Astrocyte (in vitro differentiated cells and primary cell): Measurements from ENCODE around the gene COL18A1. TPM values are rescaled to one million over a fixed set of nuclear protein-coding genes. Genes with fewer than 3 reads are reported as not detected.

Experiments used
- DNase-seq: peaks from one replicate; pipeline ENCODE4 v3.0.0-alpha.2; 2010; ENCODE audit warnings: low read depth
- FAIRE-seq: peaks from 2 replicates; lab custom pipeline; 2011; peaks lifted over from hg19 to GRCh38; lab: Jason Lieb, UNC
- H2AFZ ChIP-seq: 2 replicates; pipeline ENCODE4 v1.6.0; 2012; ENCODE audit warnings: low read depth, low read length, inconsistent platforms
- H3K27ac ChIP-seq: 2 replicates; pipeline ENCODE4 v1.5.1; 2011; ENCODE audit warnings: low read depth, low read length, inconsistent platforms
- H3K27me3 ChIP-seq: 2 replicates; pipeline ENCODE4 v1.6.0; 2011; ENCODE audit warnings: low read length, inconsistent platforms; ENCODE audit not compliant: insufficient read depth
- H3K36me3 ChIP-seq: 2 replicates; pipeline ENCODE4 v1.5.1; 2011; ENCODE audit warnings: low read length, inconsistent platforms; ENCODE audit not compliant: insufficient read depth
- H3K4me1 ChIP-seq: 2 replicates; pipeline ENCODE4 v1.5.1; 2011; ENCODE audit warnings: low read length, inconsistent platforms; ENCODE audit not compliant: insufficient read depth
- H3K4me2 ChIP-seq: 2 replicates; pipeline ENCODE4 v1.6.0; 2012; ENCODE audit warnings: low read length, inconsistent platforms
- H3K4me3 ChIP-seq: 2 replicates; pipeline ENCODE4 v1.5.1; 2011; ENCODE audit warnings: low read depth, mild to moderate bottlenecking, low read length, inconsistent platforms; ENCODE audit not compliant: insufficient read depth
- H3K79me2 ChIP-seq: 2 replicates; pipeline ENCODE4 v1.6.0; 2012; ENCODE audit warnings: mild to moderate bottlenecking, low read length, inconsistent platforms; ENCODE audit not compliant: insufficient read depth
- H3K9ac ChIP-seq: 2 replicates; pipeline ENCODE4 v1.6.0; 2012; ENCODE audit warnings: mild to moderate bottlenecking, low read length, inconsistent platforms
- H3K9me3 ChIP-seq: 2 replicates; pipeline ENCODE4 v1.5.1; 2012; ENCODE audit warnings: low read depth, mild to moderate bottlenecking, low read length, inconsistent platforms; ENCODE audit not compliant: insufficient read depth
- H4K20me1 ChIP-seq: 2 replicates; pipeline ENCODE4 v1.6.0; 2012; ENCODE audit warnings: low read length, inconsistent platforms; ENCODE audit not compliant: insufficient read depth
- H3K27ac Mint-ChIP-seq: one replicate; pipeline ENCODE4 v1.8.0; 2021; ENCODE audit warnings: mild to moderate bottlenecking, mixed read lengths; ENCODE audit not compliant: unreplicated experiment
- H3K27me3 Mint-ChIP-seq: one replicate; pipeline ENCODE4 v1.8.0; 2021; ENCODE audit warnings: low read depth, mixed read lengths; ENCODE audit not compliant: unreplicated experiment
- H3K36me3 Mint-ChIP-seq: one replicate; pipeline ENCODE4 v1.8.0; 2021; ENCODE audit warnings: low read depth, mixed read lengths; ENCODE audit not compliant: unreplicated experiment
- H3K4me1 Mint-ChIP-seq: one replicate; pipeline ENCODE4 v1.8.0; 2021; ENCODE audit warnings: low read depth, mixed read lengths; ENCODE audit not compliant: unreplicated experiment
- H3K4me3 Mint-ChIP-seq: one replicate; pipeline ENCODE4 v1.8.0; 2021; ENCODE audit warnings: mild to moderate bottlenecking, moderate library complexity, mixed read lengths; ENCODE audit not compliant: unreplicated experiment
- H3K9me3 Mint-ChIP-seq: one replicate; pipeline ENCODE4 v1.8.0; 2021; ENCODE audit warnings: mild to moderate bottlenecking, mixed read lengths; ENCODE audit not compliant: unreplicated experiment
- EZH2 ChIP-seq: IDR thresholded peaks from 2 replicates; pipeline ENCODE4 v1.6.1; 2012; ENCODE audit warnings: mild to moderate bottlenecking, low read length, inconsistent platforms; ENCODE audit not compliant: insufficient read depth
- total RNA-seq: library from RNA; stranded (reverse); gene quantifications from 2 replicates; pipeline ENCODE4 v1.2.1, GENCODE V29; 2021
- TF ChIP-seq, protein P1 (sequence below): IDR thresholded peaks from 2 replicates; pipeline ENCODE4 v1.5.1; 2011; ENCODE audit warnings: low read depth, mild to moderate bottlenecking, inconsistent platforms, low read length, moderate library complexity; ENCODE audit not compliant: insufficient read depth

COL18A1 gene
- total RNA-seq, 1 donor from 2014 or later: 616 TPM

DNA sequence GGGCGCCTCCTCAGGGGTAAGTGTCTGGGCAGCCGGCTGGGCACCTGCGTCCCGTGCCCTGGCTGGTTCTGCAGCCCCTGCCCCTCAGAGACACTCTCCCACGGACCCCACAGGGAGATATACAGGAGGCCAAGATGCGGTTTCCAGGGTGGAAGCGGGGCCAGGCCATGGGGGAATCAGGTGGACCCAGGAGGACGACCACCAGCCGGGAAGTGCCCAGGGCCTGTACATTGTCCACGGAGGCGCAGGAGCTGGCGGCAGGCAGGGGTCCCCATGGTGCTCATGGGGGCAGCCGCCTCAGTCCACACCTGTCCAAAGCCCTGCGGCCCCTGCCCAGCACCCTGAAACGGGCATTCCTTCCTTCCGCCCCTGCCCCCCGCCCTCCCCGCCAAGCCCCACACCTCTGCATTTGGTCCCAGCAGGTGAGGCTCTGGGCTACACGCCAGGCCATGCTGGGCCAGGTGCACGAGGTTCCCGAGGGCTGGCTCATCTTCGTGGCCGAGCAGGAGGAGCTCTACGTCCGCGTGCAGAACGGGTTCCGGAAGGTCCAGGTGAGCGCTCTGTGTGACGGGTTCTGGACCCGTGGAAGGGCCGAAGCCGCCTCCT is 100.6 kb downstream of the COL18A1 start:
- Histone ChIP-seq H3K36me3 (no peaks in the 10 kb centered on the region), H2AFZ (no peak overlapping the region), H3K79me2 (no peaks in the 10 kb centered on the region), H3K4me3 (no peak overlapping the region), H3K27ac (no peak overlapping the region), H3K4me2 (no peak overlapping the region), H3K27me3 (no peaks in the 10 kb centered on the region), H3K9ac (no peak overlapping the region), H4K20me1 (peaks cover 9% of the 10 kb centered on the region), H3K4me1 (no peaks in the 10 kb centered on the region), H3K9me3 (no peaks in the 10 kb centered on the region)
- H3K27ac Mint-ChIP-seq: no peak overlapping the region
- H3K36me3 Mint-ChIP-seq: peaks cover 4% of the 10 kb centered on the region
- no peaks in the 10 kb centered on the region for H3K9me3 Mint-ChIP-seq
- H3K4me1 Mint-ChIP-seq: peaks cover 1% of the 10 kb centered on the region
- H3K4me3 Mint-ChIP-seq: no peak overlapping the region
- FAIRE-seq (no peak), DNase-seq (no peak)
- no peaks in the 10 kb centered on the region for H3K27me3 Mint-ChIP-seq
- TF ChIP-seq, protein P1, sequence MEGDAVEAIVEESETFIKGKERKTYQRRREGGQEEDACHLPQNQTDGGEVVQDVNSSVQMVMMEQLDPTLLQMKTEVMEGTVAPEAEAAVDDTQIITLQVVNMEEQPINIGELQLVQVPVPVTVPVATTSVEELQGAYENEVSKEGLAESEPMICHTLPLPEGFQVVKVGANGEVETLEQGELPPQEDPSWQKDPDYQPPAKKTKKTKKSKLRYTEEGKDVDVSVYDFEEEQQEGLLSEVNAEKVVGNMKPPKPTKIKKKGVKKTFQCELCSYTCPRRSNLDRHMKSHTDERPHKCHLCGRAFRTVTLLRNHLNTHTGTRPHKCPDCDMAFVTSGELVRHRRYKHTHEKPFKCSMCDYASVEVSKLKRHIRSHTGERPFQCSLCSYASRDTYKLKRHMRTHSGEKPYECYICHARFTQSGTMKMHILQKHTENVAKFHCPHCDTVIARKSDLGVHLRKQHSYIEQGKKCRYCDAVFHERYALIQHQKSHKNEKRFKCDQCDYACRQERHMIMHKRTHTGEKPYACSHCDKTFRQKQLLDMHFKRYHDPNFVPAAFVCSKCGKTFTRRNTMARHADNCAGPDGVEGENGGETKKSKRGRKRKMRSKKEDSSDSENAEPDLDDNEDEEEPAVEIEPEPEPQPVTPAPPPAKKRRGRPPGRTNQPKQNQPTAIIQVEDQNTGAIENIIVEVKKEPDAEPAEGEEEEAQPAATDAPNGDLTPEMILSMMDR: no peak
- TF ChIP-seq EZH2: no peak

DNA sequence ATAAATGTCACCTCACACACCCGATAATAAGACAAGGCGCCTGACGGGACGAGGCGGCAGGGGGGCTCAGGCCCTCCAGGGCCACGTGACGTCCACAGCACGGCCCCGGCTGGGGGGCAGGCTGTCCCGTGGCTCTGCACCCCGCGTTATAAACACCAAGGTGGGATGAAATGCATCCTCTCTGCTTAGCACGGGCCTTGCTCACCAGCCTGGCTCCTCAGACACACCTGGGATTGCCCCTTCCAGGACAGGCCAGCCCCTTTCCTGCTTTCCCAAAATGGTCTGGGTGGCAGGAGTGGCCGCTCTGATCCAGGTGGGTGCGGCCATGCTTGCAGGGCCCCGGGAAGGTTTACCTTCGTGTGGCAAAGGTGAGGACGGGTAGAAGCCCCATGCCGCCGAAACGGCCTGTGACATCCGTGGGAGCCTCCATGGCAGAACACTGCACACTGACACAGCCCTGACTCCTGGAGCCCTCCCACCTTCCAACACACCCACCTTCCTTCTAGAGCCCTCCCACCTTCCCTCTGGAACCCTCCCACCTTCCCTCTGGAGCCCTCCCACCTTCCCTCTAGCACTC is 101.4 kb downstream of the COL18A1 start:
- Mint-ChIP-seq H3K27me3 (no peaks in the 10 kb centered on the region), H3K9me3 (no peaks in the 10 kb centered on the region), H3K27ac (peak overlapping the region; percentile 41), H3K4me1 (peaks cover 1% of the 10 kb centered on the region), H3K36me3 (peaks cover 4% of the 10 kb centered on the region), H3K4me3 (no peak overlapping the region)
- H3K4me2 ChIP-seq: no peak overlapping the region
- peaks cover 9% of the 10 kb centered on the region for H4K20me1 ChIP-seq
- no peaks in the 10 kb centered on the region for H3K36me3 ChIP-seq
- no peak overlapping the region for H3K27ac ChIP-seq
- FAIRE-seq (no peak), DNase-seq (no peak)
- no peaks in the 10 kb centered on the region for H3K79me2 ChIP-seq
- no peak overlapping the region for H2AFZ ChIP-seq
- no peaks in the 10 kb centered on the region for H3K9me3 ChIP-seq
- H3K27me3 ChIP-seq: no peaks in the 10 kb centered on the region
- H3K4me3 ChIP-seq: no peak overlapping the region
- no peaks in the 10 kb centered on the region for H3K4me1 ChIP-seq
- TF ChIP-seq, protein P1: no peak
- TF ChIP-seq EZH2: no peak
- no peak overlapping the region for H3K9ac ChIP-seq
